HG03575 (cell line): ENCODE results near the gene EPB41L2.
"Not testable (repeated sequence)": the region's sequence is repeated elsewhere in the genome, so short reads cannot be mapped to it uniquely, and the experiment has no call there.

Source experiments
- ATAC-seq: cut with Tn5 transposase; IDR thresholded peaks from one replicate; pipeline ENCODE4 v1.9.1; 2021; ENCODE audit not compliant: unreplicated experiment, insufficient number of reproducible peaks, low FRiP score; ENCODE audit errors: extremely low read depth

EPB41L2 gene

GRCh38 chr6:131013495-131013894 lies 49.5 kb downstream of the EPB41L2 start:
- no peak for ATAC-seq

- no peak for ATAC-seq
These were observed 53.3 kb downstream of the EPB41L2 start for GRCh38 chr6:131009790-131010189.

GRCh38 chr6:131008965-131009364 lies 54.1 kb downstream of the EPB41L2 start:
- ATAC-seq, result not testable (repeated sequence)

- ATAC-seq, result not testable (repeated sequence)
These were observed 55.1 kb downstream of the EPB41L2 start for GRCh38 chr6:131007964-131008363.

GRCh38 chr6:131007286-131007685 lies 55.8 kb downstream of the EPB41L2 start:
- ATAC-seq, result no peak

GRCh38 chr6:131005439-131006016 lies 57.5 kb downstream of the EPB41L2 start:
- ATAC-seq, result no peak

GRCh38 chr6:131004936-131005335 lies 58.1 kb downstream of the EPB41L2 start:
- ATAC-seq, result no peak

GRCh38 chr6:131004387-131004755 lies 58.7 kb downstream of the EPB41L2 start:
- no peak for ATAC-seq

GRCh38 chr6:131003488-131004386 lies 59.3 kb downstream of the EPB41L2 start:
- ATAC-seq, result no peak

GRCh38 chr6:131002661-131002980 lies 60.4 kb downstream of the EPB41L2 start:
- ATAC-seq, result no peak

GRCh38 chr6:131001945-131002660 lies 60.9 kb downstream of the EPB41L2 start:
- ATAC-seq, result no peak

- ATAC-seq, result no peak
These were observed 61.8 kb downstream of the EPB41L2 start for GRCh38 chr6:131001111-131001736.

- ATAC-seq, result no peak
These were observed 62.5 kb downstream of the EPB41L2 start for GRCh38 chr6:131000544-131000943.

- ATAC-seq, result no peak
These were observed 65.8 kb downstream of the EPB41L2 start for GRCh38 chr6:130997061-130997753.

- ATAC-seq, result no peak
These were observed 66.4 kb downstream of the EPB41L2 start for GRCh38 chr6:130996635-130997034.

GRCh38 chr6:130995783-130996447 lies 67.1 kb downstream of the EPB41L2 start:
- no peak for ATAC-seq

GRCh38 chr6:130994319-130995097 lies 68.5 kb downstream of the EPB41L2 start:
- ATAC-seq, result no peak

- no peak for ATAC-seq
These were observed 69.7 kb downstream of the EPB41L2 start for GRCh38 chr6:130993292-130993765.
